Glomerular endothelial cell (primary cell): ENCODE data around the gene SLC25A39. TPM values are rescaled to one million over a fixed set of nuclear protein-coding genes. Genes with fewer than 3 reads are reported as not detected.
"Not testable (repeated sequence)": the region's sequence is repeated elsewhere in the genome, so short reads cannot be mapped to it uniquely, and the experiment has no call there.

Experiments used
- DNase-seq: peaks from one replicate; pipeline ENCODE4 v3.0.0-alpha.2; 2011; ENCODE audit warnings: low read depth, low spot score; ENCODE audit errors: extremely low read depth
- total RNA-seq: library from RNA; depleted of rRNA; stranded (reverse); fragments of >200 nt; gene quantifications from 2 replicates; pipeline ENCODE4 v1.2.3, GENCODE V29; 2015

The SLC25A39 gene
- total RNA-seq, 1 donor from 2014 or later: 126 TPM

DNA sequence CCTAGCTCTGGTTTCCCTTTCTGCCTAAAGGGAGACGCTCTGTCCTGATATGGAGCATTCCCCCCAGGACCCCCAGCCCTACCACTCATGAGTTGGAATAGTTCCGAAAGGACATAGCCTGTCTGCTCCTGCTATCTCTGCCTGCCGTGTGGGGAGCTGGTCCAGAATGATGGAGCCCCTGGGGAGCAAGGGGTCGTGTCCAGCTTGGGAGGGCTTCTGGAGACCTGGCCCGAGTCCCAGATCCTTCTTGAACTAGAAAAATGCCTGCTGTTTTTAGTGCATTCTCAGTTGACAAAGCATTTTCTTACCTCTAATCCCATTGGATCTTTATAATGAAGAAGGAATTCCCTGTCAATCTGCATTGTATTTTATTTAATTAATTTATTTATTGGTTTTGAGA is 11.3 kb upstream of the SLC25A39 start:
- DNase-seq: no peak

DNA sequence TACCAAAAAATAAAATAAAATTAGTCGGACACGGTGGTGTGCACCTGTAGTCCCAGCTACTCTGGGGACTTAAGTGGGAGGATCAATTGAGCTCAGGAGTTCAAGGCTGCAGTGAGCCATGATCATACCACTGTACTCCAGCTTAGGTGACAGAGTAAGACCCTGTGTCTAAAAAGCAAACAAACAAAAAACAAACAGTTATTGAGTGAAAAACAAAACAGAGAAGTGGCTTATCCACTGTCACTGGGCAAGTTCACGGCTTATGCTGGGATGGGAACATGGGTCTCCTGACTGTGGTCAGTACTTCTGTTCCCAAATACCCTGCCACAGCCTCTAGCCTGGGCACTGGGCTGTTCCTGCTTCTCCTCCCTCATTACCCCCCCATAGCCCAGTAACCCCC is 10.9 kb upstream of the SLC25A39 start:
- no peak for DNase-seq

DNA sequence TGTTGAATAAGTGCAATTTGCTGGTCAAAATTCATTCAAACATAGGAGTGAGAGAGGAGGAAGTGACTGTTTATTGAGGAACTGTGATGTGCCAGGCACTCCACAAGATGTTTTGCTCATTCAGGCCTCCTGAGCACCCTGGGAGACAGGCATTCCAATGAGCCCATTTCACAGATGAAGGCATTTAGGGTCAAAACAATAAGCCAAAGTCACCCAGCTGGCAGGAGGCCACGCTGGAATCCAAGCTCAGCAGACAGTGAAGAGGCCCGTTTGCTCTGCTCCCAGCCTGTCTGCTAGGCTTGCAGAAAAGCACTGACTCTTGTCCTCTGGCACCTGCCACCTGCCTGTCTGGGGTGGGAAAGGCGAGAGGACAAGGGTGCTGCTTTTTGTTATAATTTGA is 10.1 kb upstream of the SLC25A39 start:
- no peak for DNase-seq

DNA sequence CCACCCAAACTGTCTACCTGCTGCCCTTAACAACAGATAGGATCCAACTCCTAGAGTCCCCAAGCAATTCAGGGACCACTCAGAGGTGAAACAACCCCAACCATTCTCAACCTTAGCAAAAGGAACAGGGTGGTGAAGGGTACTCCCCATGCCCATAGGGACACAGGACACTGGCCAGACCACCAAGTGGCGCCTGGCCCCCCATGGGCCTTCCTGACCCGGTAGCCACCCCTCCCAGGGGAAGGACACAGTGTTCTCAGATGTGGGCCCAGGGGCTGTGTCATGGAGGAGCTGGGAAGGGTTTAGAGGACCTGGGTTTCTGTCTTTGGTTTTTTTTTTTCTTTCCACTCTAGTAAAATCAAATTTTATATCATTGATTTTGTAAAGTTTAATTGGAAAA is 9.7 kb upstream of the SLC25A39 start:
- no peak for DNase-seq

DNA sequence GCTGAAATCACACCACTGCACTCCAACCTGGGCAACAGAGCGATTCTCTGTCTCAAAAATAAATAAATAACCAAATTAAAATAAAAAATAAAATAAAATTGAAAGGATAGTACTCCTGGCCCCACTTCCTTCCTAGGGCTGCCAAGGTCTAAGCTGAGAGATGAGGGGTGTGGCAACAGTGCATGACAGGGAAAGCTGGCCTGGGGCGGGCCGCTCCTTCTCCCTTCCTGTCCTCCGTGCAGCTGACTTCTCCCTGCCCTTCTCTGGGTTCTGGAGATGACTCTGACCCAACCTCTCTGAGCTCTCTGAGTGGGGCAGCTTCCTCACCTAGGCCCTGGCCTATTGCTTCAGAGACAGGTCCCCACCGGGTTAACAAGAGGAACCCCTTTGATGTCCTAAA is 8.7 kb upstream of the SLC25A39 start:
- DNase-seq: no peak

DNA sequence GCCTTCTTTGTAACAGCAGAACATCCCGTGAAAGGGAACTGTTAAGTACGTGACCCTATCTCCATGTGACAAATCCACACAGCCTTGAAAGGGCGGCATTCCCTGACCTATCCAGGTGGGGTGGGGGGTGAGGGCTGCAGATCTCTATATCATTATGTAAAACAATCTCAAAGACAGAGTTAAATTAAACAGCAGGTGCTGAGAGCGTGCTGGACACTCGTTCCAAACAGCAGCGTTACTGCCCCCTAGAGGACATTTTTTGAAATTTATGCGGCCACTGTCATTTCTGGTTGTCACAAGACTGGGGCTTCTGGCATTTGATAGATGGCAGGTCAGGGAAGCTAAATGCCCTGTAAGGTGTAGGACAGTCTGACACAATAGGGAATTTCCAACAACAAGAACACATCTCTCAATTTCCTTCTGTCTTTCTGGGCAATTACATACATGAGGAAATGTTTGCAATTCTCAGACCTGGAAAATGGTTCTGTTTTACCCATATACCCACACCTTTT is 6.7 kb upstream of the SLC25A39 start:
- no peak for DNase-seq

DNA sequence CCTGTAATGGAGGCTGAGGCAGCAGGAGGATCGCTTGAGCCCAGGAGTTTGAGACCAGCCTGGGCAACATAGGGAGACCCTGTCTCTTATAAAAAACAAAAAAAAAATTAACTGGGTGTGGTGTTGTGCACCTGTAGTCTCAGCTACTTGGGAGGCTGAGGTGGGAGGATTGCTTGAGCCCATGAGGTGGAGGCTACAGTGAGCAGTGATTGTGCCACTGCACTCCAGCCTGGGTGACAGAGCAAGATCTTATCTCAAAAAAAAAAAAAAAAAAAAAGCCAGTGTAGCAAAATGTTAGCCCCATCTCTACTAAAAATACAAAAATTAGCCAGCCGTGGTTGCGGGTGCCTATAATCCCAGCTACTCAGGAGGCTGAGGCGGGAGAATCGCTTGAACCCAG is 5.6 kb upstream of the SLC25A39 start:
- DNase-seq: not testable (repeated sequence)

DNA sequence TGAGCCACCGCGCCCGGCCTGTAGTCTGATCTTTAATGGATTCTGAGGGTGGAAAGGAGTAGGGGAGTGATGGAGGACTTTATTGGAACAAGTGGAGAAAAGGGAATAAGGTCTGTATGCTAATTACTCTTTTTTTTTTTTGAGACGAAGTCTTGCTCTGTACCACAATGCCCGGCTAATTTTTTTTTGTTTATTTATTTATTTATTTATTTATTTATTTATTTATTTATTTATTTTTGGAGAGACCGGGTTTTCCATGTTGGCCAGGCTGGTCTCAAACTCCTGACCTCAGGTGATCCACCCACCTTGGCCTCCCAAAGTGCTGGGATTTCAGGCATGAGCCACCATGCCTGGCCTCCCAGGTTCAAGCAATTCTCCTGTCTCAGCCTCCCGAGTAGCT is 4.9 kb upstream of the SLC25A39 start:
- DNase-seq: not testable (repeated sequence)

DNA sequence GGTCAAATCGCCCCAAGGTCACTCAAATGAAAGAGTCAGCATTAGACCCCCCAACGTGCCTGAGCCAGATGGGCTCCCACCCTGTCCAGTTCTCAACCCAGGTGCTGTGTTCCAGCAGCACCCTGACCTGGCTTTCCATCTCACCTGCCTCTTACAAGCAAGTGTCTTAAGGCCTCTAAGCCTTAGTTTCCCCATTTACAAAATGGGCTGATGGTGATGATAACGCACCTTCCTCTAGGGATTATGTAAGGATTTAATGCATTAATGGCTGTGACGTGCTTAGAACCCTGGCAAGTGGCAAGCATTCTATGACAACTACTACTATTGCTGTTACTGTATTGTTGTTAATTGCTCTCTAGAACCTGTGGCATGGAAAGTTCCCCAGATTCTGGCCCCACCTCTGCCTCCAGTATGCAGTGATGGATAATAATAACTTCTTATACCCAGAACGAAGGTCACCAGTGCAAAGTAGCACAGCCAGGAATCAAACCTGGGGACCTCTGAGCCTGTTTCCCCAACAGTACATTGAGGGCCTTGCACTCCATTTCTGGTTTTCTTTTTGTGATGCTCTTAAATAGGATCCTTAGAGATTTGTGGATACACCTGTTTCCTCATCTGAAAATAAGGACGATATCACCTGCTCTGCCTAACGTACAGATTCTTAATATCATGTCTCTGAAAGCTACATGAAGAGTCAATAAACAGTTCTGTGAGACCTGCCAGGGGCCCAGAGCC is 3.3 kb upstream of the SLC25A39 start:
- DNase-seq: no peak

DNA sequence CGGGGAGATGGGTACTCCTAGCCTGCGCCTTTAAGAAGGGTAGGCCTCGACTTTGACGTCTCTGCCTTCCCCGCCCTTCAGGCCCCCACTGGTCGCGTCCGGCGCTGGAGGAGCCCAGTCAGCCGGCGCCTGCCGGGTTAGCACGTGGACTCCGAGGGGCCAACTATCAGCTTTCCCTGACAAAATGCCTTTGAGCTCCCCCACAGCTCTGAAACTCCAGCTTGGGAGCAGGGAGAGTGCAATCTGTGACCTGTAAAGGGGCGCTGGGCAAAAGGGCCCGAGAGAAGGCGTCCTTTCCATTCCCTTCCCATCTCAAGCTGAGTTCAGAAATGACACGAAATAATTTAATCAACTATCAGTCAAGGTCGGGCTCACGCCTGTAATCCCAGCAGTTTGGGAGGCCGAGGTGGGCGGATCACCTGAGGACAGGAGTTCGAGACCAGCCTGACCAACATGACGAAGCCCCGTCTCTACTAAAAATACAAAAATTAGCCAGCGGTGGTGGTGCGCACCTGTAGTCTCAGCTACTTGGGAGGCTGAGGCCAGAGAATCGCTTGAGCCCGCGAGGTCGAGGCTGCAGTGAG is 2.3 kb upstream of the SLC25A39 start:
- DNase-seq: no peak

DNA sequence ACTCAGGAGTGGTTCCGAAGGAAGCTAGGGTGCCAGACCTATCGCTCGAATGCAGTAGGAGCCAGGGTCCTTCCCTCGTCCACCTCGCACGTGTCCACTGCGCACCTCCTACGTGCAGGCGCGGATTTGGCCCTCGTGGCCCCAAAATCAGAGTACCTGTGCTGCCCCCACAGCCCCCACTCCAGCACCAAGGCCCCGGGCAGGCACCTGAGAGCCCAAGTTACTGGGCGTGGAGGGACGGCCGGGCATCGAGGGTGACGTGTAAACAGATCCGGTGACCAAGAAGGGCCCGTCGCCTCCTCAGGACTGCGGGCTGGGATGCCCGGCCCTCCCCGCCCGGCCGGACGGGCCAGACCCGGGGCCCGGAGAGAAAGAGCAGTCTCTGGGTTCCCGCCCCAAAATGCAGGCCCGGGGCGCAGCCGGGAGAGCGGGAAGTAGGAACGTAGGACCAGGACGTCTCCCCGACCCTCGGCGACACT is 492 bp downstream of the SLC25A39 start:
- no peak for DNase-seq

DNA sequence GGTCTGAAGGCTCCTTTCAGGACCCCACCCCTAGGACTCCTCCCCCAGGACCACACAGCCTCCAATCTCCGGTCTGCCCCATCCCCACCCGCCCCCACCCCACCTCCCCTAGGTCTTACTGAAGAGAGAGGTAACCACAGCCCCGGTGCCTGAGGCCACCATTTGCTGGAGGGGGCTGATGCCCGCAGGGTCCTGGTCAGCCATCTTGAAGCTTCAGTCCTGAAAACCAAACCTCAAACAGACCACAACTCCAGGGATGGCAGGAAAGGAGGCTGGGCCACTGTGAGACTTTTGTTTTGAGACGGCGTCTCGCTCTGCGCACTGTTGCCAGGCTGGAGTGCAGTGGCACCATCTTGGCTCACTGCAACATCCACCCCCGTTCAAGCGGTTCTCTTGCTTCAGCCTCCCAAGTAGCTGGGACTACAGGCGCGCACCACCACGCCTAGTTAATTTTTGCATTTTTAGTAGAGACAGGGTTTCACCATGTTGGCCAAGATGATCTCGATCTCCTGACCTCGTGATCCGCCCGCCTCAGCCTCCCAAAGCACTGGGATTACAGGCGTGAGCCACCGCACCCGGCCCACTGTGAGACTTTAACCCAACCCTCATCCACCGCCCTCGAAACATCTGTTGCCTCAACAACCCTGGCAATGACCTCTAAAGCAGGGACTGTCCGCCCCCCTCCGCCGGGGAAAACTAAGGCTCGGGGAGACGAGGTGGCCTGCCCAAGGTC is 1.1 kb downstream of the SLC25A39 start:
- DNase-seq: no peak

DNA sequence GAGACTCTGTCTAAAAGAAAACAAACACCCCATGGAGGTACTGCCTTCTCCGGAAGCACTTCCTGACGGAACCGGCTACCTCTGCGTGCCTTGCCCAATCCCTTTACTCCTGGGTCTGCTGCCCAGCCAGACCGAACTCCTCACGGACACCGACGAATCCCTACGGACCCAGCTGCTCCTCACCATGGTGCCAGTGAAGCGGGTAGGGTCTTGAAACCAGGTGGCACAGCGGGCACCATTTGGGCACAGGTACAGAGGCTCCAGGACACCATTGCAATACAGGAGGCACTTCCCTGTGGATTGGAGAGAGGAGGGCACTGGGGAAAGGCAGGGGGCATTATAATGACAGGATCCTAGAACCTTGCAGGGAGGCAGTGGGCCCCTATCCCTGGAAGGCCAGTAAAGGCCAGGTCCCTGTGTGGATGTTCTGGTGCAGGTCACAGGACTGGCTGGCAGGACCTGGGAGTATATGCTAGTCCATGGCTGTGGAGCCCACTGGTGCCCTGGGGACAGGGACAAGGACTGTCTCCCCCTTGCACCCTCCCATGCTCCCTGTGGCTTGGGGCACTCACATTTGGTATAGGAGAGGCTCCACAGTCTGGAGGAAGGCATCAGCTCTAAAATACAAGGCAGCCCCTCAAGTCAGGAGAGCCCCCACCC is 2.3 kb downstream of the SLC25A39 start:
- no peak for DNase-seq

DNA sequence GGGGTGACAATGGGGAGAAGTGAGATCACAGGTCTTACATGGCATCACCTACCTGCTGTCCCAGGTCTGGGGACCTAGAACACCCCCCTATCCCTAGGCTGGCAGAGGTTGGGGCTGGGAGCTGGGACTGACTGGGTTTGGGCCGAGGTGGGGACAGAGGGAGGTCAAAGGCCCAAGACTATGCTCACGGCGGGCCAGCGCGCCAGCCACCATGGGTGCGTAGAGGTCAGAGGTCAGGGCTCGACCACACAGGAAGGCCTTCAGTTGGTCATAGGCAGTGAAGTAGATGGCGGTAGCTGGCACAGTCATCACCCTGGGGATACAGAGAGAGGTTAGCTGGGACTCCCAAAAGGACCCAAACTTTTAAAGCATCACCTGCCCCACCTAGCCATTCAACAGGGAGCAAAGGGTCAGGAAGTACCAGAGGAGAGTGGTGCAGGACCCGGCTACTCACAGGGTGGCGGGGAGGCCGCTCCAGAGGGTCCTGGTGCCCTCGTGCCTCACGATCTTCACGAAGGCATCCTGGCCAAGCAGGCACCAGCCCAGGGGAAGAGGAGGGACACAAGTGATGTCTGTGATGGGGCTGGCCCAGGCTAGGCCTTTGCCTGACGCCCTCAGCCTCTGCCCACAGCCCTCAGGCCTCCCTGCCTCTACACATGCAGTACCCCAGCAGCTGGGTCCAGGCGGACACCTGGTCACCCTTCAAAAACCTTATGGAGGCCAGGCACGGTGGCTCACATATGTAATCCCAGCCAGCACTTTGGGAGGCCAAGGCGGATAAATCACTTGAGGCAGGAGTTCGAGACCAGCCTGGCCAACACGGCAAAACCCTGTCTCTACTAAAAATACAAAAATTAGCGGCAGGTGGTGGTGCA is 3.1 kb downstream of the SLC25A39 start:
- no peak for DNase-seq

DNA sequence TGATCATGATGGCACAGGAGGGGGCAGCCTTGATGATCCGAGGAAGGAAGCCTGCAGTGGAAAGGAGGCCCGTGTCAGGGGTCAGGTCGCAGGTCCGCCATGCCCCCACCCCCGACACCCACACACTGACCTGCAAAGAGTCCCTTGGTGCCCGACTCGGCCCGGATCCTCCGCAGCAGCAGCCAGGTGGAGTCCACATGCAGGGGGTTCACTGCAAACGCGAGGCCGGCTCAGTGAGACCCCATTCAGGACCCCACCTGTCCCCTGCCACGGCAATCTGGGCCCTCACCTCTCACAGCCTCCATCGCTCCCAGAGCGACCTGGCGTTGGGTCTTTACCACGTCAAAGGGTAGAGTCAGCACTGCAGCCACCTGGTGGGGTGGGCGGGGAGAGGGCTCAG is 4.6 kb downstream of the SLC25A39 start:
- no peak for DNase-seq

DNA sequence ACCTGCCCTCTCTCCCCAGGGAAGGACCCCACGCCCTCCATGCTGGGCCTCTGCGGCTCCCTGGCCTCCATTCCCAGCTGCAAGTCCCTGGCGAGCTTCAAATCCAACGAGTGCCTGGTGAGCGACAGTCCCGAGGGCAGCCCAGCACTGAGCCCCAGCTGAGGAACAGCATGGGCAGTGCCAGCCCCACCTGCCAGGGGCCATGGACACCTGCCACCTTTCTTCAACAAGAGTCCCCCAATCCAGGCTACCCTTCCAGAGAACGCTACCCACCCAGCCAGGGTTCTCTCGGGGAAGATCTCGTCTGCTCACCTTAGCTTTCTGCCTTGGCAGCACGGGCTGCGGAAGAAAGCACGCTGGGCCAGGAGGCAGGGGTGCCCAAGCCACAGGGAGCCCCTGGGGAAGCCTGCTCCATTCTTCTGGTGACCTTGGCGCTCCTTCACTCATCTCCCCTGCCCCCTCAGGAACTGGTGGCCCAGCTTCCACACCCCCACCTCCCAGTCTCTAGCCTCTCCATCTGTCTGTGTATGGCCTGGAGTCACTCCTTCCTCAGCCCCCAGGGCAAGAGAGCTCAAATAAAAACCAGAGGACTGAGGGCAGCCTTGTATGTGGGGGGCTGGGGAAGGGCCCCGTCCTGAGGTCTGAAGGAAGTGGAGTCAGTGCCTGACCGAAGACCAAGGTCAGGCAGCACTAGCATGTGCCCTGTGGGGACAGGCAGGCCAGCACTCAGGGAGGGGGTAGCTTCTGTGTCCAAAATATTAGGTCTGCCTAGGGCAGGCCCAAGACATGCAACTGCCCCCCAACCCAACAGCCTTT is 6.3 kb downstream of the SLC25A39 start:
- DNase-seq: no peak

DNA sequence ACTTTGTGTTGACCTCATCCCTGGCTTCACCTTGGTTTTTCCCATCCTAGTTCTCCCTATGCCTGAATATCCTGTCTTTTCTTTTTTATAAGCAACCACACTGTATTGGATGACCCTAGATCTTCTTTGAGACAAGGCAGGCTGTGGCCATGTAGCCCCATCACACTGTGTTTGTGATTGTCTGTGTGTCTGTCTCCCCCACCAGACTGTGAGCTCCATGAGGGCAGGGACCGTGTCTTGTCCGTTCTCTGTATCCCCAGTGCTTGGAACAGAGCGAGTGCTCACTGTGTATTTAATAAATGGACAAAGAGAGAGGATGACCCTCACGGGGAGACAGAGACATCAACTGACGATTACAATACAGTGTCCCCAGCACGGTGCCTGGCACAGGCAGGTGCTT is 7.1 kb downstream of the SLC25A39 start:
- DNase-seq: no peak

DNA sequence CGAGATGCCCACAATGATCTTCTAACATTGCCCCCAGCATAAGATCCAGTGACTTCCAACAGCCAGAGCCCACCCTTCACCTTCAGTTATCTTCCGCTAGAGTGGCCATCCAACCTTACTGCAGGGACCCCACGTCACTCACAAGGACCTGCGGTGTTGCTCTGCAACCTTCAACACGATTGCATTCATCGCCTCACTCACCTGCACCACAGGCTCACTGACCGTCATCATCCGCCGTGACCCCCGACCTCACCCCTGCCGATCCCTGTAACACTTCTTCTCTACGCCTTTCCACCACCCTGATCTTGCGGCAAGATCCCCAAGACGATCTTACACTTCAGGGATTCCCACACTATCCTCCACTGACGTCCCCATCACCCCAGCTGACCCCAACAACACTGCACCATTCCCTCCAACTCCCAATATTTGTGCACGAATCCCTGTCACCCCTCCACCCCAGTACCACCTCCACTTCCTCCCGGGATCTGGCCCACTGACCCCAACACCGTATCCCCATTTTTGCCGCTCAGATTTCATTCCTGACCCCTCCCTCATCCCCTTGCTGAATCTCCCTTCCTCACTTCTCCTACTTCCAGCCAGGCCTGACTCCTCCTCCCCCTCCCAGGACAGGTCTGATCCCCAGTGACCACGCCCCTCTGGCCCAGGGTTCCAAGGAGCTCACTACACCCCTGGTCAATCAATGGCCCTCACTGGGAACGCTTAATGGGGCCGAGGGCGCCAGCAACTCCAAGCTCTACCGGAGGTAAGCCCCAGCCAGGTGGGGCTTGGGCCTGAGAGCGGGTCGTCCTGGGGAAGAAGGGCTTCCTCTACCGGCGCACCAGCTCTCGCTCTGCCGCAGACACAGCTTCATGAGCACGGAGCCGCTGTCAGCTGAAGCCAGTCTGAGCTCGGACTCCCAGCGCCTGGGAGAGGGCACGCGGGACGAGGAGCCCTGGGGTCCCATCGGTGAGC is 8.6 kb downstream of the SLC25A39 start:
- no peak for DNase-seq
